Bronchial epithelial cell (primary cell): Measurements from ENCODE around the gene KIRREL1. TPM values are rescaled to one million over a fixed set of nuclear protein-coding genes. Genes with fewer than 3 reads are reported as not detected.

ENCODE experiments used
- DNase-seq: peaks from one replicate; pipeline ENCODE4 v3.0.0-alpha.2; 2010; ENCODE audit warnings: low read depth
- FAIRE-seq: peaks from 2 replicates; lab custom pipeline; 2011; peaks lifted over from hg19 to GRCh38; lab: Jason Lieb, UNC
- H3K27me3 ChIP-seq: 2 replicates; pipeline ENCODE4 v1.5.1; 2011; ENCODE audit warnings: low read length; ENCODE audit not compliant: control insufficient read depth, insufficient read depth
- H3K36me3 ChIP-seq: 2 replicates; pipeline ENCODE4 v1.5.1; 2011; ENCODE audit warnings: low read length; ENCODE audit not compliant: control insufficient read depth, insufficient read depth
- H3K4me3 ChIP-seq: 2 replicates; pipeline ENCODE4 v1.5.1; 2011; ENCODE audit warnings: mild to moderate bottlenecking, low read depth, low read length, control low read depth
- total RNA-seq: library from RNA; depleted of rRNA; stranded (reverse); fragments of >200 nt; gene quantifications from 2 replicates; pipeline ENCODE4 v1.2.1, GENCODE V29; 2014
- TF ChIP-seq, protein P1 (sequence below): IDR thresholded peaks from 2 replicates; pipeline ENCODE4 v1.5.1; 2011; ENCODE audit warnings: mild to moderate bottlenecking, moderate library complexity, low read length, control low read depth, inconsistent platforms; ENCODE audit not compliant: insufficient read depth, severe bottlenecking

Gene KIRREL1
- total RNA-seq, 1 donor from 2014 or later = 24.2 TPM

GRCh38 chr1:157976888-157977287 is 16.6 kb upstream of the KIRREL1 start:
- FAIRE-seq (no peak), DNase-seq (no peak)
- Histone ChIP-seq H3K36me3 (no peaks in the 10 kb centered on the region), H3K4me3 (no peak overlapping the region), H3K27me3 (no peaks in the 10 kb centered on the region)
- TF ChIP-seq, protein P1, sequence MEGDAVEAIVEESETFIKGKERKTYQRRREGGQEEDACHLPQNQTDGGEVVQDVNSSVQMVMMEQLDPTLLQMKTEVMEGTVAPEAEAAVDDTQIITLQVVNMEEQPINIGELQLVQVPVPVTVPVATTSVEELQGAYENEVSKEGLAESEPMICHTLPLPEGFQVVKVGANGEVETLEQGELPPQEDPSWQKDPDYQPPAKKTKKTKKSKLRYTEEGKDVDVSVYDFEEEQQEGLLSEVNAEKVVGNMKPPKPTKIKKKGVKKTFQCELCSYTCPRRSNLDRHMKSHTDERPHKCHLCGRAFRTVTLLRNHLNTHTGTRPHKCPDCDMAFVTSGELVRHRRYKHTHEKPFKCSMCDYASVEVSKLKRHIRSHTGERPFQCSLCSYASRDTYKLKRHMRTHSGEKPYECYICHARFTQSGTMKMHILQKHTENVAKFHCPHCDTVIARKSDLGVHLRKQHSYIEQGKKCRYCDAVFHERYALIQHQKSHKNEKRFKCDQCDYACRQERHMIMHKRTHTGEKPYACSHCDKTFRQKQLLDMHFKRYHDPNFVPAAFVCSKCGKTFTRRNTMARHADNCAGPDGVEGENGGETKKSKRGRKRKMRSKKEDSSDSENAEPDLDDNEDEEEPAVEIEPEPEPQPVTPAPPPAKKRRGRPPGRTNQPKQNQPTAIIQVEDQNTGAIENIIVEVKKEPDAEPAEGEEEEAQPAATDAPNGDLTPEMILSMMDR = no peak

- no peaks in the 10 kb centered on the region for H3K27me3 ChIP-seq
- FAIRE-seq (no peak), DNase-seq (no peak)
- H3K4me3 ChIP-seq = peak overlapping the region; percentile 5
- no peaks in the 10 kb centered on the region for H3K36me3 ChIP-seq
- TF ChIP-seq, protein P1 = peak; percentile 36
These were observed 14.7 kb upstream of the KIRREL1 start for GRCh38 chr1:157978586-157979403.

DNA sequence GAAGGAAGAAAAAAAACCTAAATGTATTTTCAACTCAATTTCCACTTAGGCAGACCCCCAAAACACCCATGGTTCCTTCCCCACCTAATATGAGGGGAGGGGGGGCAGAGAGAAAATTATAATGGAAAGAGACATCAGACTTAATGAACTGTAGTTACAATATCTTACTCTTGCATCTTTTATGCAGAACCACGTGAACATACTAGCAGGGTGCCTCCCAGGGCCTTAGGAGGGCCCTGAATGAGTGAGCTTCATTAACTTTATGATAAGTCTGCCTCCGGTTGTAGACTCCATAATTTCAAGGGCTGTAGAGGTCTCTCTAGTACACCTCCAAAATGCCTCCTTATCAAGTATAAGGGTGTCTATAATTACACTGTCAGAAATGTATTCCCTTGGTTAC is 11.3 kb upstream of the KIRREL1 start:
- no peak for FAIRE-seq
- H3K4me3 ChIP-seq = no peak overlapping the region

DNA sequence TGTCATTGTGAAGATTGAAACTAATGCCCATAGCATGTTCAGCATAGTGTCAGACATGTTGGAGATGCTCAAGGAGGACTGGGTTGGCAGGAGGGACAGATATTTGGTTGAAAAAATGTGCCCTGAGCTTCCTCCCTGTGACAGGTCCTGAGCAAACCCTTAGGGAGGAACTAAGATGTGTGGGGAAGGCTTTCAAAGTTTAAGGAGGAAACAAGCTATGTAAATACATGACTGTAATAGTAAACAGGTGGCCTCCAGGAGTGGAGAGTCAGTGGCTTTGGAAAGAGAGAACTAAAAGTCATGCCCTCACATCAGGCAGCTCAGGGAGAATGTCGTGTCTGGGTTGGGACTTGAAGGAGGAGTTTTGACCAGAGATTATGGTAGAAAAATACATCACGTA is 9.7 kb upstream of the KIRREL1 start:
- TF ChIP-seq, protein P1 = no peak
- peaks cover 2% of the 10 kb centered on the region for H3K27me3 ChIP-seq
- H3K36me3 ChIP-seq = no peaks in the 10 kb centered on the region
- no peak overlapping the region for H3K4me3 ChIP-seq
- DNase-seq = no peak
- FAIRE-seq = no peak

More for the DNA sequence above, 11.3 kb upstream of the KIRREL1 start:
- Histone ChIP-seq H3K36me3 (no peaks in the 10 kb centered on the region), H3K27me3 (no peaks in the 10 kb centered on the region)
- TF ChIP-seq, protein P1 = no peak
- no peak for DNase-seq

DNA sequence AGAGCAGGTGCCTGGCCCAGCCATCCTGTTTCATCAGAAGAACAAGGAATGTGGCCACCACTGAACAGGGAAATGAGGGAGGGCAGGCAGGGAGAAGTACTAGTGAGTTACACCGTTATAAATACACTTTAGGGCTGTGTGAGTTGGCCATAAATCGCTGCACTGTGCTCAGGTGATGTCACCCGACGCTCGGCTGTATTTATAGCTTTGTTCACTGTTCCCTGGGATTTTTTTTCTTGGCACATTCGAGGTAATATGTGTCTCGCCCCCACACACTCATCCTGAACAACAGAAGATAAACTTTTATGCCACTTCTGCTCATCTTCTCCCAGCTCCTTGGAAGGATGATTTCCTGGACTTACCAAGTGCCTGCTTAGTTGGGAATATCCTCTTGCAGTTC is 9.0 kb upstream of the KIRREL1 start:
- TF ChIP-seq, protein P1 = no peak
- DNase-seq = no peak
- Histone ChIP-seq H3K4me3 (no peak overlapping the region), H3K27me3 (peaks cover 2% of the 10 kb centered on the region), H3K36me3 (no peaks in the 10 kb centered on the region)
- no peak for FAIRE-seq
